Frontal cortex (tissue), 4 donors: ENCODE data around the gene PPP1R13B. TPM values are rescaled to one million over a fixed set of nuclear protein-coding genes. Genes with fewer than 3 reads are reported as not detected.
"Not testable (repeated sequence)": the region's sequence is repeated elsewhere in the genome, so short reads cannot be mapped to it uniquely, and the experiment has no call there.

Source experiments
- DNase-seq, 2 donors: peaks; one replicate each; pipeline ENCODE4 v3.0.0; 2012; ENCODE audit warnings: low spot score in 2 of 2
- FAIRE-seq: peaks from 2 replicates; lab custom pipeline; 2012; peaks lifted over from hg19 to GRCh38; lab: Jason Lieb, UNC
- total RNA-seq: library from RNA; depleted of rRNA; stranded (reverse); fragments of >200 nt; gene quantifications from one replicate; pipeline ENCODE4 v1.2.3, GENCODE V29; 2014
- donor health status: control.
- donor health status: control.
- donor health status: control.

The PPP1R13B gene
- total RNA-seq, 1 donor from 2014 or later, result 11.8 TPM

DNA sequence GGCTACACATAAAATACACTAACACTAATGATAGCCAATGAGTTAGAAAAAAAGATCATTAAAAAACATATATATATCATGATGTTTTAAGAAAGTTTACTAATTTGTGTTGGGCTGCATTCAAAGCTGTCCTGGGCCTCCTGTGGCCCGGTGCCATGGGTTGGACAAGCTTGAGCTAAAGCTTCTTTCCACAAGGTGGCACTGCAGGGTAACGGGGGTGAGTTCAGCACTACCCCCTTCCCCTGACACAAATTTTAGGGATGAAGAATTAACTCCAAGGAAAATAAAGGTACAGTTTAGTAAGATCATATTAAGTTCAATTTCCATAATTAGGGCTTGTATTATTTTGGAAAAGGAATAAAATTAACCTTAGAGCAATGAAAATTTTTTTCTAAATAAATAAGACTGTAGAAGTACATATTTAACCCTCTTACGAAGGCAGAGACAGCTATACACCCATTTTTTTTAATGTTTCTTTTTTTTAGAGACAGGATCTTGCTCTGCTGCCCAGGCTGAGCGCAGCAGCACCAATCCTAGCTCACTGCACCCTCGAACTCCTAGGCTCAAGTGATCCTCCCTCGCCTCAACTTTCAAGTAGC lies 38.9 kb downstream of the PPP1R13B start:
- DNase-seq, result peak in 1 of 2 donors; percentile 44
- no peak for FAIRE-seq

DNA sequence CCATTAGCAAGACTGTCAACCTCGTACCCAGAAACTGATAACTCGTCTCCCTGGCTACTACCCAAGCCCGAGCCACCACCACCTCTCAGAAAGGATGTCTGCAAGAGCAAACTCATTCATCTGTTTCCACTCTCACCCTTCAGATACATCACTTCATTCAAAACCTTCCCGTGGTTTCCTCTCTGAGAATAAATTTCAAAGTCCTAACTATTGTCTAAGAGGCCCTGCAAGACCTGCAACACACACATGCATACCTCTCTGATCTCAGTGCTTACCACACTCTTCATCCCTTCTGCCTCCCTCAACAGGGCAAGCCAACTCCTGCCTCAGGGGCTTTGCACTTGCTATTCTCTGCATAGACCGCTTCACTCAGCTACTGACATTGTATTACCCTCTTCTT lies 40.6 kb downstream of the PPP1R13B start:
- FAIRE-seq (no peak), DNase-seq (no peak)

DNA sequence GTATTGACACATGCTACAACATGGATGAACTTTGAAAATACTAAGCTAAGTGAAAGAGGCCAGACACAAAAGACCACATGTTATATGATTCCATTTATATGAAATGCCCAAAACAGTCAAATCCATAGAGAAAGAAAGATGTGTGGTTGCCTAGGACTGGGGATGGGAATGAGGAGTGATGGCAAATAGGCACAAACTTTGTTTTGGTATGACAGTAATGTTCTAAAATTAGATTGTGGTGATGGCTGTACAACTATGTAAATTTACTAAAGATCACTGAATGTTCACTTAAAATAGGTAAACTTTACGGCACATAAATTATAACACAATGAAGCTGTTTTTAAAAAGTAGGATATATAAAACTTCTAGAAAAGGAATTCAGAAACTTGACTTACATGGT lies 41.7 kb downstream of the PPP1R13B start:
- FAIRE-seq, result no peak
- DNase-seq, result no peak

DNA sequence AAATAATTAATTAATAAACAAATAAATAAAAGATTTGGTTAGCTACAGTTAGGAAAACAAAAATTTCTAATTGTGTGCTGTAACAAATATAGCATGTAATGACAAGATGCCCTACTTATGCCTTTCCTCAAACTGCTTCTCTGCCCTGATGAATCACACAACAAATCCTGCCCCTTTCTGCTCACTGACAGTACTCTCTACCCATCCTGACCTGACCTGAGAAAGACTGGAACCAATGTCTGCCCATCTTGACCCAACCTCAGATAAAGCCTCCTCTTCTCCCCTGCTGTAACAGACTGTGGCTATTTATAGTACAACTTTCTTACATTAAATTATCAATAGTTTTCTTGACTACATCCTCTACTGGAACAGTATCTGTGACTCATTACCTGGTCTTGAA lies 43.7 kb downstream of the PPP1R13B start:
- DNase-seq (no peak), FAIRE-seq (no peak)

DNA sequence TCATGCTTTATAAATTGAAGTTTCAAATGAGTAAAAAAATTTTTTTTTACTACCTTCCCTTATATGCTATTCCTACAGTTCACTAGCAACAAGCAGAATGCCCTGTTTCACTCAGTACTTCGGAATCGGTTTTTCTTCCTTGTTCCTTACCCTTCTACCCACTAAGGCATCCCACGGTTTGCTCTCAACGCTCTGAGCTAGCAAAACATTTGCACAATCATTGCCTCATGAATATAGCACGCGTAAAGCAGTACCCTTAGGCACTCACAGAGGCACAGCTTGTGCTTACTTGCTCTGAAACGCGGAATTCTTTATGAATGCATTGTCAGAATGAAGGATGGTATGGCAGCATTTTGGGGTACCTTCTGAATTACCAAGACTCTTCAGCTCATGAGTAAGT lies 45.0 kb downstream of the PPP1R13B start:
- DNase-seq, result no peak

DNA sequence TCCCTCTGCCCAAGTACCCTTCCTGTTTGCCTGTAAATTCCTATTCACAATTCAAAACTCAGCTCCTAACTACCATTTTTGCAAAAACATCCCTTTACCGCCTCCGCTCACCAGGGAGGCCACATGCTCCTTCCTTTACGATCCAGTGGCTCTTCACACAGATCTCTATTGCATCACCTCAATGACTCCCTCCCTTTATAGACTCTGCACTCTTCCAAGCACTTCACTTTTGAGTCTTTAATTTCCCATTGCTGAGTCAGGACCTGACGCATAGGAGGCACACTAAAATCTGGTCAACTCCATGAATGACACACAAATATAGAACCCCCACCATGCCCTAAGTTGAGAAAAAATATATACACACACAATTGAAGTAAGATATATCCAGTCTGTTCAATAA lies 45.9 kb downstream of the PPP1R13B start:
- FAIRE-seq (no peak), DNase-seq (no peak)

More for the DNA sequence above, 45.0 kb downstream of the PPP1R13B start:
- FAIRE-seq, result no peak

DNA sequence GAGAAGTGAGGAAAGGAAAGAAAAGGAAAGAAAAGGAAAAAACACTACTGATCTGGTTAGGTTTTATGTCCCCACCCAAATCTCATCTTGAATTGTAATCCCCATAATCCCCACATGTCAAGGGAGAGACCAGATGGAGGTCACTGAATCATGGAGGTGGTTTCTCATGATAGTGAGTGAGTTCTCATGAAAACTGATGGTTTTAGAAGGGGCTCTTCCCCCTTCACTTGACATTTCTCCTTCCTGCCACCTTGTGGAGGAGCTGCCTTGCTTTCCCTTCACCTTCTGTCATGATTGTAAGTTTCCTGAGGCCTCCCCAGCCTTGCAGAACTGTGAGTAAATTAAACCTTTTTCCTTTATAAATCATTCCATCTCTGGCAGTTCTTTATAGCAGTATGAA lies 54.2 kb downstream of the PPP1R13B start:
- not testable (repeated sequence) for FAIRE-seq, DNase-seq

DNA sequence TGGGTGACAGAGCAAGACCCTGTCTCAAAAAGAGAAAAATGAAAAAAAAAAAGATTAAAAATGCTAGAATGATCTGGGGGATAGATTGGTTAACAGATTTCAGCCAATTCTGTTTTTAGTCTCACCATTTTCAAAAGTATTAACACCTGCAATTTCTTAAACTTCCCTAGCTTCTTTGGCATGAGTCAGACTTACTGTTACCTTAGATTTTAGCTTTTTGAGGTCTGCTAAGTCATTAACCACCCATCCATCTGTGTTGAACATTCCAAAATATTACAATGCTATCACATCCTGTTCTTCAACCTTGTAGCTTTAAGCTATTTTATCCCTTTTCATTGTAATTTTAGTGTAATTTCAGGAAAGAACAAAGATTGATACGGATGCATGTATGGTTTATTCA lies 59.3 kb downstream of the PPP1R13B start:
- no peak for FAIRE-seq
- no peak for DNase-seq

DNA sequence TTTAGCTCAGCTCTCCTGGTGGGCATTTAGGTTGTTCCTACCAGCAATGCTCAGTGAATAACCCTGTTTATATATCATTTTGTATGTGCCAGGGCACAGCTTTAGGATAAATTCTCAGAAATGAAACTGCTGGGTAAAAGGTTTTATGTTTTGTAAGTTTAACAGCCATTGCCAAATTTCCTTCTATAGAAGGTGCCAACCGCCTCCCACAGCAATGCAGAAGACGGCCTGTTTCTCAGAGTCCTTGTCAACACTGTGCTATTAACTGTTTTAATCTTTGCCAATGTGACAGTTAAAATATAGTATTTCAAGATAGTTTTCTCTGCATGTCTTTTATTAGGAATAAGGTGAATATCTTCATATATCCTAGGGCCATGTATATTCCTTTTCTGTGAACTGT lies 65.0 kb downstream of the PPP1R13B start:
- no peak for DNase-seq
- no peak for FAIRE-seq

DNA sequence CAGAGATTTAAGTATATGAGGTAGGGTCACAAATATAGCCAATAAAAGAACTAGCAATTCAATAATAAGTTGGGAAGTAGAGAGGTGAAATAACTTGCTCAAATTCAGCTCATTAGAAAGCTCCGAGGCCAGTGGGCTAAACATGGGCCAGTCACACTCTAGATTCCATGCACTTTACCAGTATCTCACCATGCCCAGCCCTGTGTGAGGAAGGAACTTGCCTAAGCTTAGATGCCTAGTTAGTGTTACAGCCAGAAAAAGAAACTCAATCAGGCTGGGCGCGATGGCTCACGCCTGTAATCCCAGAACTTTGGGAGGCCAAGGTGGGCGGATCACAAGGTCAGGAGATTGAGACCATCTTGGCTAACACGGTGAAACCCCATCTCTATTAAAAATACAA lies 71.1 kb downstream of the PPP1R13B start:
- DNase-seq, FAIRE-seq: not testable (repeated sequence)

DNA sequence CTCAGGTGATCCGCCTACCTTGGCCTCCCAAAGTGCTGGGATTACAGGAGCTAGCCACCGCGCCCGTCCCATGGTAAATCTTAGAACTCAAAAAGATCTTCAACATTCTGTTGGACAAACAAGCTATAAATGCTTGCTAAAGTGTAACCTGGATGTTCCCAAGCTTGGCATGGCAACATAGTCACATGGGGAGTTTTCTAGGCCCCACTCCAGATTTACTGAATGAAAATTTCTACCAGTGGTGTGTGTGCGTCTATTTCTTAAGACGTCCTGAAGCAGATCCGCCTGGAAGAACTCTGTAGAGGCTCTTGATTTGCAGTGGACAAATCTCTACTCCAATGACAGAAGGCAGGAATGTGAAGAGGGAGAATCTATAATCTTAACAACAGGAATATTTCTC lies 71.9 kb downstream of the PPP1R13B start:
- DNase-seq, result no peak

DNA sequence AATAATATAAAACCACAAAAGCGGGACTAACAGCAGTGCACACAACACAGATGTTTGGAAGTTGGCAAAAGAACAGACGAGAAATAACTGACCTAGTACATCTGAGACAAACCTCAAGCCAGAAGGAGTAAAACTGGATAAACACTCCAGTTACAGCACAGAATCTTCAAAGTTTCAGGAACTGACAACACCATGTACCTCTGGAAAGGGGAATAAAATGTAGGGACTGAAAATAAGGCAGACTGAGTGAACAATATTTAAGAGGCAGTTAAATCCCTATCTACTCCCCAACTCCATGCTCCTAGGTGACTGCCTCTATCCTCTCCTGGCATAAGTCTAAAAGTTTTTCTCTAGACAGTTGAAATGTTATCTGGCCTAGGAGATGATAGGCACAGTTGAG lies 73.9 kb downstream of the PPP1R13B start:
- FAIRE-seq, result no peak
- no peak for DNase-seq

More for the DNA sequence above, 71.9 kb downstream of the PPP1R13B start:
- no peak for FAIRE-seq

DNA sequence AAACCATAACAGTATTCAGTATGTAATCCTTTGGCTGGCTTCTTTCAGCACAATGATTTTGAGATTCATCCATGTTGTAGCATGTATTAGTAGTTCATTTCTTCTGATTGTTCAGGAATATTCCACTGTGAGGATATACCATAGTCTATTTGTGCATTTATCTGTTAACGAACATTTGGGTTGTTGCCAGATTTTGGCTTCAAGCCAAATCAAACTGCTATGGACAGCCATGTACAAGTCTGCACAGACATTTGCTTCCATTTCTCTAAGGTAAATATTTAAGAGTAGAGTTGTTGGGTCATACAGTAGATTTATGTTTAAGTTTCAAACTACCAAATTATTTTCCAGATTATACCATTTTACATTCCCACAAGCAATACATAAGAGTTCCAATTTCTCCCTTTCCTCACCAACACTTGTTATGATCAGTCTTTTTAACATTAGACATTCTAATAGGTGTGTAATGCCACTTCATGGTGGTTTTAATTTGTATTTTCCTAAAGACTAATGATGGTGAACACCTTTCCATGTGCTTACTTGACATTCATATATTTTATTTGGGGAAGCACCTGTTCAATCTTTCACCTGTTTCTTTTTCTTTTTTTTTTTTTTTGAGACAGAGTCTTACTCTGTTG lies 75.2 kb downstream of the PPP1R13B start:
- no peak for DNase-seq
- FAIRE-seq, result no peak

DNA sequence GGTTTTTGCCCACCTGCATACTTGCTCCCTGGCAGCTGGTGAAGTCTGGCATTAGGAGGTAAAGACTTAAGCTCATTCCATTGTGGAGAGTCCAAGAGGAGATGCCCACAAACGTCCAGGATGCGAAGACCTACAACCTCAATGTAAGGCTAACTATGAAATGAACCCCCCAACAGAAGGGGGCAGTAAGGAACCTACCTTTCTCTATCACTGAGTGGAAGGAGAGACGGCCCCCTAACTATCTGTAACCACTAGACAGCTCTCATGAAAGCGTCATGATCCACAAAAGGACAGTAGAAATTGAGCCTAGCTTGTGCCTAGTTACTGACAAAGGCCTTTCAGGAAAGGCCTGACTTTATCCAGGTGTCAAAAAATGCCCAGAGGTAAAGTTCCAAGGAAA lies 76.5 kb downstream of the PPP1R13B start:
- no peak for FAIRE-seq
- DNase-seq, result no peak

DNA sequence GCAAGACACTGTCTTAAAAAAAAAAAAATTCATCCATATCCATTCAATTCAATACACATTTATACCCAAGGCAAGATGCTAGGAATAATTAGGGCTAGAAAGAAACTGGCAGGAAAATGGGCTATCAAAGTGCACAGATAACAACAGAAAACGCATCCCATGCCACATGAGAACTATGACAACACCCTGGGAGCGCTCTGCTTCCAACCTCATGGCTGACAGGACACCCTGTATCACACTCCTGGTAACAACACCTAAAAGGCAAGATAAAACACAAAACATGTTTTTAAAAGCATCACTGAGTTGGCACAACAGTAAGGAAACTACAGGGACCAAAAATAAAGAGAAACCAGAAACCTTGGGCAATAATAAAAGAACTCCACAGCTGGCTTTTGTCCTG lies 76.9 kb downstream of the PPP1R13B start:
- DNase-seq (no peak), FAIRE-seq (no peak)

DNA sequence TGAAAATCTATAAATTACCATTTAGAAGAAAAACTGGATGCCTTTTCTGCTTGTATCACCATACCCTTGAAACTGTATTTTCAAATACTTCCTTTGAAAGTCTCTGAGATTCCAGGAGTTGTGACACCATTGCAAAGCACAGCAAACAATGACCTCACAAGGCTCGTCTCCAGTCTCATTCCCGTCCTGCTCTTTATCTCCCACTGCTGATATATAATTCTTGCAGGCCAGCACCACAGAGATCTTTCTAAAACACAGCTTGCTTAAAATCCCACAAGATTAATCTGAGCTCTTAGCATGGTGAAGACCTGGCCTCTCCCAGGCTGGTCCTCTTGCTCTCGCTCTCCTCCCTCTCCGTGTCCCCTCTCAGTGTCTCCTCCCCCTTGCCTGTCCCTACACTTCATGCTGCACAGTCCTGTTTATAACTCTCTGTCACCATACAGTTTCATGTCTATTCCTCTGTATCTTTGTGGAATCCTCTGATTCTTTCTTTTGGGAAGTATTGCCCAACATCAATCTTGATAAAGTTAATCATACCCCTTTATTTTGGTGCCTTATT lies 80.0 kb downstream of the PPP1R13B start:
- DNase-seq, result no peak
- no peak for FAIRE-seq

DNA sequence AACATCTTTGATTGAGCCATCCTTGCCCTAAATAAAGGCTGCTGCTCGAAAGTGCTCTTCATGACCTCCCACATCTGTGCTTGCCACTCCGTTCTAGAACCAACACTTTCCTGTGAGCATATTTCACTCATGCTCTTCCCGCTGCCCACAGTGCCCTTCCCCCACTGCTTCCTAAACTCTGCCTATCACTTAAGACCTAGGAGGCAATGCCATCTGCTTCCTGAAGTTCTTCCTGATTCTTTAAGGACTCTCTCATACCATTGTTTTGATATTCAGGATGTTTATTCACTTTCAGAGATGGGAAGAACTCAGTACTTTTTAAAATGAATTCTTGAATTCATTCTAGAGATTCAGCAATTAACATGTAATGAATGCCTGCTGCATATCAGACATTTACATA lies 81.8 kb downstream of the PPP1R13B start:
- FAIRE-seq (no peak), DNase-seq (no peak)

DNA sequence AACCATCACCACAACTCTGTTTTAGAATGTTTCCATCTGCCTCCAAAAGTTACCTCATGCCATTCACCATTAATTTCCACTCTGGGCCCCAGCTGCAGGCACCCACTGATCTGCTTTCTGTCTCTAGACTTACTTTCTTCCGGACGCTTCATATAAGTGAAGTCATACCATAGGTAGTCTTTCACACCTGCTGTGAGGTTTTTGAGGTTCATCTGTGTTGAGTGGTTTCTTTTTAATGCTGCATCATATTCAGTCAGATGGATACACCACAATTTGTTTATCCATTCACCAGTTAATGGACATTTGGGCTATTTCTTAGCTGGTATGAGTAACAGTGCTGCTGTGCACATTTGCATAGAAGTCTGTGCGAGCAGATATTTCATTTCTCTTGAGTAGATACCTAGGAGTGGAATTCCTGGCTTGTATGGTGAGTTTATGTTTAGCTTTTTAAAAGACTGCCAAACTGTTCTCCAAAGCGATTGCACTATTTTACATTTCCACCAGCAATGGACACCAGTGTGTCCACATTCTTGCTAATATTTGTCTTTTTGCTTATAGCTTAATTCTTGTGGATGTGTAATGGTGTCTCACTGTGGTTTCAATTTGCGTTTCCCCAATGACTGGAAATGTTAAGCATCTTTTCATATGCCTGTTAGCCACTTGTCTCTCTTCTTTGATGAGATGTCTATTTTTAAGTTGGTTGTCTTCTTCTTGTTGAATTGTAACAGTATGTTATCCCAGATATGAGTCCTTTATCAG lies 83.5 kb downstream of the PPP1R13B start:
- DNase-seq (no peak), FAIRE-seq (no peak)

DNA sequence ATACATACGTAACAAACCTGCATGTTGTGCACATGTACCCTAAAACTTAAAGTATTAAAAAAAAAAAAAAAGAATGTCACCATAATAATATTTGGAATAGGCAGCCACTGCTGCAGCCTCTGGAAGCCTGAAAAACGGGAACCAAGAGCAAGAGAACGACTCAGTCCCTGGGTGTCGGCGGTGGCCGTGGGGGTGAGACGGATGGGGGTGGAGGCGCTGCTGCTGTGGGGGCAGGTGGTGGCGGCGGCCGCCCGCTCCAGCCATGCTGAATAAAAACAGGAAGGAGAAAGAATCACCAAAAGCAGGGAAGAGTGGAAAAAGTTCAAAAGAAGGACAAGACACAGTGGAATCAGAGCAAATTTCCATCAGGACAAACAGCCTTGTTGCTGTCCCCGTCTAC lies 84.8 kb downstream of the PPP1R13B start:
- FAIRE-seq, result no peak

DNA sequence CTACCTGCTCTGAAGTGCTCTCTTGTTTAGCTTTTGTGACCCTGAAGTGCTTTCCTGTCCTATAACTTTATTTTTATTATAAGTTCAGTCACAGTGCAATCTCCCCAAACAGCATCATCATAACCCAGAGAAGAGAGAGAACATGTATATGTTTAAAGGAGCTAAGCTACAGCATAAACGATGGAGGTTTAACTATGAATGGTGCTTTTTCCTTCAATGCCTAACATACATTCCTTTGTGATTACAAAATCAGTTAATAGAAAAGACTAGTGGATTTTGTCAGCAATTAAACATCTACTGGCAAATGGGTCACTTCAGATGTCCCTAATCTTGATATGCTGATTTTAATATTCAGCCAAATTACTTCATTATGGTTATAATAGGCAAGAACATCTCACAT lies 85.3 kb downstream of the PPP1R13B start:
- DNase-seq (no peak), FAIRE-seq (no peak)

More for the DNA sequence above, 84.8 kb downstream of the PPP1R13B start:
- DNase-seq, result no peak
